ENCODE data around the gene HOXA3. TPM values are rescaled to one million over a fixed set of nuclear protein-coding genes. Genes with fewer than 3 reads are reported as not detected.

Gene HOXA3
- total RNA-seq, 4 donors from 2014 or later, result 10.2 to 16.6 (median 13.8) TPM

DNA sequence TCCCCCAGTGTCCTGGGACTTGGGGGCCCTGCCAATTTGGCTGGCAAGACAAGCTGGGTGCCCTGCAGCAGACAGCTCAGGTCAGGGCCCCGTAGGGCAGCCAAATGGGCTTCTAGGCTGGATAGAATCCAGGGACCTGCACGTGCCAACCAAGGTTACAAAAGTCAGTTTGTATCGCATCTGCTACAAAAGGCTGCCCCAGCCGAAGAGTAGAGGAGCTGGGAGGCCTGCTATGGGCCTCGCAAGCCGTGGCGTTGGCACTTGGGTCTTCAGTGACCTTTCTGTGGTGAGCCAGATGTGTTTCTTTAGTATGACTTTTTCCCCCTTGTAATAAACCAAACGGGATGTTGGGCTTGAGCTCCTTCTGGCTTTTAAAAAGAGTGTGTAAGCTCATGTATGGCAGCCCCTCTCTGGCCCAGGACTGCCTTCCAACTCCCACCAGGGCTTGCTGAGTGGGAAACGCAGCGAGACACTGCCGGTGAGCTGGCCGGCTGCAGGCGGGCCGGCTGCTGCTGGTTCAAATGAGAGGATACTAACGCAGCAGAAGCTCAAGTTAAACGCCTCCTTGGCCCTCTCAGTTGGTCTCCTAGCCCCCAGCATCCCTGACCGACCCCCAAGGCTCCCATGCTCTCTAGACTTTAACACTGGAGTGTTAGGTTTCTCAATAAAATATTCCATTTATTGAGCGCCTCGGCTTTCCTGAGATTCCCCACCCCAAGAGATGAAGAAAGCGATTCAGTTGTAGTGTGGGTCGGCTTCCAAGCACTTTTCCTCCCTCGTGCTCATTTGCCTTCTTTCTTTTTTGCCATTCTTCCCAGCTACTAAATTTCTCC is 24.8 kb upstream of the HOXA3 start:
- DNase-seq (ENCODE audit: extremely low spot score), result no peak
- Histone ChIP-seq H3K27ac (replicated peaks in 1 of 4) (no peak overlapping the region), H3K36me3 (no peaks in the 10 kb centered on the region), H3K27me3 (peaks cover 31 to 100% (median 92%) of the 10 kb centered on the region in 4 donors), H3K9me3 (no peaks in the 10 kb centered on the region), H3K4me1 (peaks cover 27 to 44% (median 37%) of the 10 kb centered on the region in 4 donors), H3K4me3 (no peak overlapping the region)
- 83% methylated on average over 16 of the region's 22 CpGs for WGBS
- intact Hi-C loops (cut with DNase I), result no loop called here
- TF ChIP-seq EP300 (IDR thresholded peaks at IDR 0.05), result no peak

- no peak overlapping the region for H3K4me3 ChIP-seq
- 93% methylated on average over 2 of the region's 3 CpGs for WGBS
- H3K4me1 ChIP-seq, result peaks cover 27 to 51% (median 43%) of the 10 kb centered on the region in 4 donors
- H3K27ac ChIP-seq (replicated peaks in 1 of 4), result no peak overlapping the region
- intact Hi-C loops (cut with DNase I), result no loop called here
- H3K27me3 ChIP-seq, result peaks cover 31 to 100% (median 93%) of the 10 kb centered on the region in 4 donors
- H3K36me3 ChIP-seq, result no peaks in the 10 kb centered on the region
- TF ChIP-seq EP300 (IDR thresholded peaks at IDR 0.05) (no peak), CTCF (IDR thresholded peaks at IDR 0.05) (no peak), POLR2A (IDR thresholded peaks at IDR 0.05; ENCODE audit: low read depth) (no peak), POLR2AphosphoS5 (IDR thresholded peaks at IDR 0.05) (no peak)
- no peak for DNase-seq (ENCODE audit: extremely low spot score)
- no peaks in the 10 kb centered on the region for H3K9me3 ChIP-seq
Measured at GRCh38 chr7:27176524-27176845, 24.1 kb upstream of the HOXA3 start.

- no peak for DNase-seq (ENCODE audit: extremely low spot score)
- no peak for TF ChIP-seq CTCF (IDR thresholded peaks at IDR 0.05)
- TF ChIP-seq EP300 (IDR thresholded peaks at IDR 0.05), result no peak
- TF ChIP-seq POLR2AphosphoS5 (IDR thresholded peaks at IDR 0.05), result no peak
- no peak for TF ChIP-seq POLR2A (IDR thresholded peaks at IDR 0.05; ENCODE audit: low read depth)
- Histone ChIP-seq H3K9me3 (no peaks in the 10 kb centered on the region), H3K27ac (replicated peaks in 1 of 4) (no peak overlapping the region), H3K4me3 (no peak overlapping the region), H3K36me3 (no peaks in the 10 kb centered on the region), H3K4me1 (peaks cover 27 to 53% (median 43%) of the 10 kb centered on the region in 4 donors), H3K27me3 (peaks cover 31 to 100% (median 95%) of the 10 kb centered on the region in 4 donors)
- intact Hi-C loops (cut with DNase I), result no loop called here
- WGBS, result 60% methylated on average over 26 of the region's 40 CpGs
Measured at GRCh38 chr7:27175626-27176523, 23.5 kb upstream of the HOXA3 start.

DNA sequence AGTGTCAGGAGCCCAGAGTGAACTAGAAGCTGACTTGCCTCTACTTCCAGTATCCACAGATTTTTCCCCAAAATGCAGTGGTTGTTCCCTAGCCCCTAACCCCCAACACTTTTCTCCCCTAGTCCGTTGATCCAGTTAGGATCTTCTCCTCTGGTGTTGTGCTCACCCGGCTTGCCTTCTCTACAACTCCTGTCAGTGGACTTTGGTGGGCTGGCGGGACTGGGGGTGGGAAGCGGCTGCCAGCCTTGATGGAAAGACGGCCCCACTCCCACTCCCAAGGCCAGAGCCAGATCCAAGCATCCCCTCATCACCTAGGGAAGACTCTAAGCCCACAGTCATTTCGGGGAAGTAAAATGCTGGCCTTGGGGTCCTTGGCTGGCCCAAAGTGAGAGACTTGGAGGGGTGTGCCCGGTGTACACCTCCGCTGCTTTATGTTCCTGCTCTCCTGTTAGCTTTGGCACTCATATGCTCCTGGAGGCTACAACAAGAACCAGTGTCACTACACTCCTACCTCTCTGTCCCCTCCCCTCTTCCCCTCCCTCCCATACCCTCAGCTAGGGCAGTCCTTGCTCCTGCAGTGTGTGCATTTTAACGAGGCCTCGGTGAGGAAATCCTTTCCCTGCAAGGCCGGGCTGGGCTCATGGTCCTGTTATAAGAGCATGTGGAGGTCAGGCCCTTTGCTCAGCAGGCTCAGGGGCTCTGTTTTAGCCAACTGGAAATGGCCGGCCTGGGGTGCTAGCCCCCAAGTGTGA is 22.7 kb upstream of the HOXA3 start:
- TF ChIP-seq POLR2A (IDR thresholded peaks at IDR 0.05; ENCODE audit: low read depth) (no peak), CTCF (IDR thresholded peaks at IDR 0.05) (no peak), EP300 (IDR thresholded peaks at IDR 0.05) (no peak), POLR2AphosphoS5 (IDR thresholded peaks at IDR 0.05) (no peak)
- peaks cover 34 to 100% (median 97%) of the 10 kb centered on the region in 4 donors for H3K27me3 ChIP-seq
- 74% methylated on average over 10 of the region's 12 CpGs for WGBS
- H3K27ac ChIP-seq (replicated peaks in 1 of 4), result no peak overlapping the region
- no peak for DNase-seq (ENCODE audit: extremely low spot score)
- peaks cover 26 to 52% (median 42%) of the 10 kb centered on the region in 4 donors for H3K4me1 ChIP-seq
- H3K36me3 ChIP-seq, result no peaks in the 10 kb centered on the region
- H3K9me3 ChIP-seq, result no peaks in the 10 kb centered on the region
- intact Hi-C loops (cut with DNase I), result no loop called here
- no peak overlapping the region for H3K4me3 ChIP-seq

All from esophagus muscularis mucosa (tissue), 4 donors.